Uterus (tissue), 4 donors: ENCODE measurements around the gene LRPPRC. TPM values are rescaled to one million over a fixed set of nuclear protein-coding genes. Genes with fewer than 3 reads are reported as not detected.

Source experiments
- DNase-seq, 2 donors: peaks; one replicate each; pipeline ENCODE4 v3.0.0-alpha.2; 2019 to 2020
- H3K27ac ChIP-seq, 2 donors: fragments of 200-600 bp; sonication (generic); 1 replicate in 1 of 2; 2 replicates in 1 of 2; pipeline ENCODE4 v1.5.1; 2016 to 2018
- H3K27me3 ChIP-seq, 2 donors: fragments of 200-600 bp; sonication (generic); one replicate each; pipeline ENCODE4 v1.5.1; 2018 to 2019; ENCODE audit warnings: control low read depth in 1 of 2
- H3K36me3 ChIP-seq, 2 donors: fragments of 200-600 bp; sonication (generic); one replicate each; pipeline ENCODE4 v1.5.1; 2019; ENCODE audit warnings: control low read depth in 1 of 2
- H3K4me1 ChIP-seq, 2 donors: fragments of 200-600 bp; sonication (generic); one replicate each; pipeline ENCODE4 v1.5.1; 2018 to 2019; ENCODE audit warnings: control low read depth in 1 of 2
- H3K4me3 ChIP-seq, 2 donors: fragments of 200-600 bp; sonication (generic); 1 replicate in 1 of 2; 2 replicates in 1 of 2; pipeline ENCODE4 v1.5.1; 2018 to 2019; ENCODE audit warnings: mild to moderate bottlenecking in 1 of 2
- H3K9me3 ChIP-seq, 2 donors: fragments of 200-600 bp; sonication (generic); one replicate each; pipeline ENCODE4 v1.5.1; 2019; ENCODE audit warnings: control low read depth in 1 of 2
- CTCF ChIP-seq, 4 experiments: fragments of 200-600 bp in 2 of 4; fragments of 450-650 bp in 2 of 4; sonication (generic) in 2 of 4; IDR thresholded peaks; one replicate each; pipeline ENCODE4 v1.5.1; 2016 to 2019; ENCODE audit warnings: antibody characterized with exemption in 4 of 4, mild to moderate bottlenecking in 2 of 4, moderate library complexity in 1 of 4
- POLR2A ChIP-seq, 2 donors: fragments of 450-650 bp; IDR thresholded peaks; one replicate each; pipeline ENCODE4 v1.6.1; 2016; ENCODE audit warnings: antibody characterized with exemption in 2 of 2, mild to moderate bottlenecking in 1 of 2, moderate library complexity in 1 of 2
- intact Hi-C: fragments of 100-400 bp; cut with DNase I; formaldehyde crosslinking; loops from one replicate; pipeline ENCODE4 v1.15.1; 2023; ENCODE audit warnings: low total_unique reads
- total RNA-seq, 4 donors: library from RNA; depleted of rRNA in 3 of 4; stranded (reverse); fragments of >200 nt in 3 of 4; gene quantifications; one replicate each; pipeline versions ENCODE4 v1.1.0 to v1.2.4, GENCODE V29; 2014 to 2023
- donor health status: DM: yes; HTN: yes; CAD: no.

Gene LRPPRC
- total RNA-seq, 4 donors from 2014 or later = 39.7 to 99.1 (median 71.6) TPM

GRCh38 chr2:43840965-43841364 is 154.8 kb downstream of the LRPPRC start:
- no peaks in the 10 kb centered on the region for H3K27me3 ChIP-seq
- no peaks in the 10 kb centered on the region for H3K9me3 ChIP-seq
- no peaks in the 10 kb centered on the region for H3K36me3 ChIP-seq
- TF ChIP-seq POLR2A (IDR thresholded peaks at IDR 0.05) (no peak), CTCF (IDR thresholded peaks at IDR 0.05) (no peak)
- H3K27ac ChIP-seq = no peak overlapping the region
- intact Hi-C loops = no loop called here
- H3K4me3 ChIP-seq = no peak overlapping the region
- no peak for DNase-seq
- H3K4me1 ChIP-seq = no peaks in the 10 kb centered on the region

- Histone ChIP-seq H3K4me3 (no peak overlapping the region), H3K36me3 (no peaks in the 10 kb centered on the region), H3K27ac (no peak overlapping the region), H3K27me3 (no peaks in the 10 kb centered on the region), H3K4me1 (no peaks in the 10 kb centered on the region), H3K9me3 (no peaks in the 10 kb centered on the region)
- DNase-seq = no peak
- TF ChIP-seq POLR2A (IDR thresholded peaks at IDR 0.05) (no peak), CTCF (IDR thresholded peaks at IDR 0.05) (no peak)
- intact Hi-C loops = no loop called here
Observed at GRCh38 chr2:43839776-43840564, 155.8 kb downstream of the LRPPRC start.

GRCh38 chr2:43838560-43839267 is 157.1 kb downstream of the LRPPRC start, which contains the start of the genes ABCG5 and ABCG8:
Gene ABCG5 (minus strand): TSS chr2:43838839. CDS start chr2:43838679, 160 bp downstream.
Gene ABCG8 (plus strand): TSS chr2:43838971. CDS start chr2:43839054, 83 bp downstream.
- no peak for TF ChIP-seq CTCF (IDR thresholded peaks at IDR 0.05)
- H3K9me3 ChIP-seq = no peaks in the 10 kb centered on the region
- no peaks in the 10 kb centered on the region for H3K36me3 ChIP-seq
- no peaks in the 10 kb centered on the region for H3K4me1 ChIP-seq
- no peak within 1 kb of the TSS for H3K4me3 ChIP-seq
- intact Hi-C loops = no loop called here
- DNase-seq = no peak
- H3K27me3 ChIP-seq = no peaks in the 10 kb centered on the region
- no peak within 1 kb of the TSS for H3K27ac ChIP-seq

- DNase-seq = no peak
- intact Hi-C loops = no loop called here
- TF ChIP-seq POLR2A (IDR thresholded peaks at IDR 0.05) (no peak), CTCF (IDR thresholded peaks at IDR 0.05) (no peak)
- no peaks in the 10 kb centered on the region for H3K9me3 ChIP-seq
- no peaks in the 10 kb centered on the region for H3K4me1 ChIP-seq
- H3K36me3 ChIP-seq = no peaks in the 10 kb centered on the region
- H3K27ac ChIP-seq = no peak overlapping the region
- H3K4me3 ChIP-seq = no peak overlapping the region
- no peaks in the 10 kb centered on the region for H3K27me3 ChIP-seq
Observed at GRCh38 chr2:43837831-43838559, 157.8 kb downstream of the LRPPRC start.
